Measurements from ENCODE around the gene MAN1C1. TPM values are rescaled to one million over a fixed set of nuclear protein-coding genes. Genes with fewer than 3 reads are reported as not detected.

MAN1C1 gene
- total RNA-seq, 2 donors from 2014 or later, result 22.8 to 34.4 TPM

DNA sequence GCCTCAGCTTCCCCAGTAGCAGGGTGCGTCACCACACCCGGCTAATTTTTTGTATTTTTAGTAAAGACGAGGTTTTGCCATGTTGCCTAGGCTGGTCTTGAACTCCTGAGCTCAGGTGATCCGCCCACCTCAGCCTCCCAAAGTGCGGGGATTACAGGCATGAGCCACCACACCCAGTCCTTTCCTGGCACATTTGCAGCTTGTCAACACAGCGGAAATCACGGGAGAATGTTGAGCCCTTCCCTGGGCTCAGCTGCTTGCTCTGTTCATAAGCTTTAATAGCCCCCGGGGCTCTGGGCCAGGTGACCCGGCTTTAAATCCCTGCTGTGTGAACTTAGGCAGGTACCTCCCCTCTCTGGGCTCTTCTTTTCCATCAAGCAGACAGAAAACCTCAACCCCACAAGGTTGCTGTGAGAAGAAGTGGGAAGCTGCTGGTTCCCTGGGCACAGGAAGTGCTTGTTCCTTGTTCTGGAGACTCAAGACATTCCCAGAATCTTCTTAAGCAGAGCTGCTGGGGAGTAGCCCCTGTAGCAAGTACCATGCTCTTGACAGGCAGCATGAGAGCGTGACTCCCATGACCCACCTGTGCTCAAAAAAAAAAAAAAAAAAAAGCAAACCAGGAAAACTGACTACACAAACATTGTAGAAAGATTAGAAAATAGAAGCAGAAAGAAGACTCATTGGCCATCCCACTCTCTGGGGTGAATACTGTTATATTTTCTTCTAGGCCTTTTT, 168.9 kb downstream of the MAN1C1 start:
- intact Hi-C loops (cut with DNase I), result no loop called here
- Histone ChIP-seq H3K27ac (peak overlapping the region in 1 of 2 donors; percentile 21), H3K4me1 (replicated peaks) (peaks cover 4% of the 10 kb centered on the region), H3K9me3 (no peaks in the 10 kb centered on the region), H3K4me3 (no peak overlapping the region), H3K27me3 (replicated peaks; ENCODE audit: insufficient read depth) (no peaks in the 10 kb centered on the region), H3K36me3 (no peaks in the 10 kb centered on the region)
- 71% methylated on average over 10 of the region's 10 CpGs for WGBS
- TF ChIP-seq, protein P1, sequence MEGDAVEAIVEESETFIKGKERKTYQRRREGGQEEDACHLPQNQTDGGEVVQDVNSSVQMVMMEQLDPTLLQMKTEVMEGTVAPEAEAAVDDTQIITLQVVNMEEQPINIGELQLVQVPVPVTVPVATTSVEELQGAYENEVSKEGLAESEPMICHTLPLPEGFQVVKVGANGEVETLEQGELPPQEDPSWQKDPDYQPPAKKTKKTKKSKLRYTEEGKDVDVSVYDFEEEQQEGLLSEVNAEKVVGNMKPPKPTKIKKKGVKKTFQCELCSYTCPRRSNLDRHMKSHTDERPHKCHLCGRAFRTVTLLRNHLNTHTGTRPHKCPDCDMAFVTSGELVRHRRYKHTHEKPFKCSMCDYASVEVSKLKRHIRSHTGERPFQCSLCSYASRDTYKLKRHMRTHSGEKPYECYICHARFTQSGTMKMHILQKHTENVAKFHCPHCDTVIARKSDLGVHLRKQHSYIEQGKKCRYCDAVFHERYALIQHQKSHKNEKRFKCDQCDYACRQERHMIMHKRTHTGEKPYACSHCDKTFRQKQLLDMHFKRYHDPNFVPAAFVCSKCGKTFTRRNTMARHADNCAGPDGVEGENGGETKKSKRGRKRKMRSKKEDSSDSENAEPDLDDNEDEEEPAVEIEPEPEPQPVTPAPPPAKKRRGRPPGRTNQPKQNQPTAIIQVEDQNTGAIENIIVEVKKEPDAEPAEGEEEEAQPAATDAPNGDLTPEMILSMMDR (IDR thresholded peaks at IDR 0.05), result no peak
- no peak for DNase-seq (ENCODE audit: low spot score)

GRCh38 chr1:25786887-25787759, 170.5 kb downstream of the MAN1C1 start:
- WGBS, result 59% methylated on average over 11 of the region's 11 CpGs
- Histone ChIP-seq H3K4me1 (replicated peaks) (no peaks in the 10 kb centered on the region), H3K27me3 (replicated peaks; ENCODE audit: insufficient read depth) (no peaks in the 10 kb centered on the region), H3K9me3 (no peaks in the 10 kb centered on the region), H3K36me3 (no peaks in the 10 kb centered on the region), H3K27ac (no peak overlapping the region), H3K4me3 (no peak overlapping the region)
- TF ChIP-seq, protein P1 (IDR thresholded peaks at IDR 0.05), result no peak
- TF ChIP-seq POLR2AphosphoS5 (IDR thresholded peaks at IDR 0.05), result no peak
- TF ChIP-seq POLR2A (IDR thresholded peaks at IDR 0.05), result no peak
- no peak for DNase-seq (ENCODE audit: low spot score)
- intact Hi-C loops (cut with DNase I), result no loop called here

DNA sequence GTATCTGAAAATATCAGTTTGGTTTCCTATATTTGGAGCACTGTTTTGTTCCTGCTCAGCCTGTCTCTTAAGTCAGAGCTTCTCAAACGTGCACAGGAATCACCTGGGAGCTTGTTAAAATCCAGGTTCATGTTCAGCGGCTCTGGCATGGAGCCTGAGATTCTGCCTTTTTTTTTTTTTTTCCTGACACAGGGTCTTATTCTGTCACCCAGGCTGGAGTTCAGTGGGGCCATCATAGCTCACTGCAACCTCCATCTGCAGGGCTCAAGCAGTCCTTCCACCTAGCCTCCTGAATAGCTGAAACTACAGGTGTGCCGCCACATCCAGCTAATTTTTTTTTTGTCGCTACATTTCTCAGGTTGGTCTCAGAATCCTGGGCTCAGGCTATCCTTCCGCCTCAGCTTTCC, 171.2 kb downstream of the MAN1C1 start:
- Histone ChIP-seq H3K36me3 (no peaks in the 10 kb centered on the region), H3K4me1 (replicated peaks) (no peaks in the 10 kb centered on the region), H3K9me3 (no peaks in the 10 kb centered on the region), H3K4me3 (no peak overlapping the region), H3K27ac (no peak overlapping the region), H3K27me3 (replicated peaks; ENCODE audit: insufficient read depth) (no peaks in the 10 kb centered on the region)
- intact Hi-C loops (cut with DNase I), result no loop called here
- no peak for TF ChIP-seq POLR2A (IDR thresholded peaks at IDR 0.05)
- DNase-seq (ENCODE audit: low spot score), result no peak
- WGBS, result 75% methylated on average over 5 of the region's 5 CpGs

- Histone ChIP-seq H3K27ac (no peak overlapping the region), H3K4me3 (no peak overlapping the region), H3K9me3 (no peaks in the 10 kb centered on the region), H3K36me3 (no peaks in the 10 kb centered on the region), H3K27me3 (replicated peaks; ENCODE audit: insufficient read depth) (no peaks in the 10 kb centered on the region), H3K4me1 (replicated peaks) (no peaks in the 10 kb centered on the region)
- no peak for TF ChIP-seq POLR2AphosphoS5 (IDR thresholded peaks at IDR 0.05)
- TF ChIP-seq, protein P1 (IDR thresholded peaks at IDR 0.05), result no peak
- no peak for TF ChIP-seq POLR2A (IDR thresholded peaks at IDR 0.05)
- 89% methylated on average over 6 of the region's 6 CpGs for WGBS
- intact Hi-C loops (cut with DNase I), result loop anchor here (10.0 kb wide), 1 partner anchor 96 kb away; no protein-coding TSS in a partner anchor
- DNase-seq (ENCODE audit: low spot score), result no peak
Observed at GRCh38 chr1:25790472-25790871, 173.9 kb downstream of the MAN1C1 start.

- H3K4me1 ChIP-seq (replicated peaks), result peaks cover 11% of the 10 kb centered on the region
- H3K36me3 ChIP-seq, result no peaks in the 10 kb centered on the region
- no peak overlapping the region for H3K4me3 ChIP-seq
- WGBS, result 69% methylated on average over 4 of the region's 4 CpGs
- no peaks in the 10 kb centered on the region for H3K9me3 ChIP-seq
- H3K27ac ChIP-seq, result no peak overlapping the region
- H3K27me3 ChIP-seq (replicated peaks; ENCODE audit: insufficient read depth), result no peaks in the 10 kb centered on the region
- no peak for DNase-seq (ENCODE audit: low spot score)
- intact Hi-C loops (cut with DNase I), result loop anchor here (10.0 kb wide), 1 partner anchor 97 kb away; no protein-coding TSS in a partner anchor
- no peak for TF ChIP-seq POLR2A (IDR thresholded peaks at IDR 0.05)
- TF ChIP-seq, protein P1 (IDR thresholded peaks at IDR 0.05), result no peak
- no peak for TF ChIP-seq POLR2AphosphoS5 (IDR thresholded peaks at IDR 0.05)
Observed at GRCh38 chr1:25792115-25792514, 175.5 kb downstream of the MAN1C1 start.
